ENCODE data around the gene FNIP1. TPM values are rescaled to one million over a fixed set of nuclear protein-coding genes. Genes with fewer than 3 reads are reported as not detected.

FNIP1 gene
- total RNA-seq, 4 donors from 2014 or later, result 50.2 to 64.1 (median 52.1) TPM

DNA sequence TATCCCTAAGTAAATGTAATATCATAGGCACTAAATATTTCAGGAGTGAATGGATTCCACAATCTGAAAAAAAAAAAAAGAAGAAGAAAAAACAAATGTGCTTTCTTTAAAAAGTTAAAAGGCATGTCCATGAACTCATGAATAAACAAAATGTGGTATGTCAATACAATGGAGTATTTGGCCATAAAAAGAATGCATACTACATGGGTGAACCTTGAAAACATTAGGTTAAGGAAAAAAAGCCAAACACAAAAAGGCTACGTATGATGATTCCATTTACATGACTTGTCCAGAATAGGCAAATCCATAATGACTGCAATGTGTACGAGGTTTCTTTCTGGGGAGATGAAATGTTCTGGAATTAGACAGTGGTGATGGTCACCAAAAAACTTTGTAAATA, 45.3 kb downstream of the FNIP1 start:
- TF ChIP-seq, protein P1, sequence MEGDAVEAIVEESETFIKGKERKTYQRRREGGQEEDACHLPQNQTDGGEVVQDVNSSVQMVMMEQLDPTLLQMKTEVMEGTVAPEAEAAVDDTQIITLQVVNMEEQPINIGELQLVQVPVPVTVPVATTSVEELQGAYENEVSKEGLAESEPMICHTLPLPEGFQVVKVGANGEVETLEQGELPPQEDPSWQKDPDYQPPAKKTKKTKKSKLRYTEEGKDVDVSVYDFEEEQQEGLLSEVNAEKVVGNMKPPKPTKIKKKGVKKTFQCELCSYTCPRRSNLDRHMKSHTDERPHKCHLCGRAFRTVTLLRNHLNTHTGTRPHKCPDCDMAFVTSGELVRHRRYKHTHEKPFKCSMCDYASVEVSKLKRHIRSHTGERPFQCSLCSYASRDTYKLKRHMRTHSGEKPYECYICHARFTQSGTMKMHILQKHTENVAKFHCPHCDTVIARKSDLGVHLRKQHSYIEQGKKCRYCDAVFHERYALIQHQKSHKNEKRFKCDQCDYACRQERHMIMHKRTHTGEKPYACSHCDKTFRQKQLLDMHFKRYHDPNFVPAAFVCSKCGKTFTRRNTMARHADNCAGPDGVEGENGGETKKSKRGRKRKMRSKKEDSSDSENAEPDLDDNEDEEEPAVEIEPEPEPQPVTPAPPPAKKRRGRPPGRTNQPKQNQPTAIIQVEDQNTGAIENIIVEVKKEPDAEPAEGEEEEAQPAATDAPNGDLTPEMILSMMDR (IDR thresholded peaks at IDR 0.05), result no peak
- ATAC-seq (ENCODE audit: low FRiP score), result no peak

DNA sequence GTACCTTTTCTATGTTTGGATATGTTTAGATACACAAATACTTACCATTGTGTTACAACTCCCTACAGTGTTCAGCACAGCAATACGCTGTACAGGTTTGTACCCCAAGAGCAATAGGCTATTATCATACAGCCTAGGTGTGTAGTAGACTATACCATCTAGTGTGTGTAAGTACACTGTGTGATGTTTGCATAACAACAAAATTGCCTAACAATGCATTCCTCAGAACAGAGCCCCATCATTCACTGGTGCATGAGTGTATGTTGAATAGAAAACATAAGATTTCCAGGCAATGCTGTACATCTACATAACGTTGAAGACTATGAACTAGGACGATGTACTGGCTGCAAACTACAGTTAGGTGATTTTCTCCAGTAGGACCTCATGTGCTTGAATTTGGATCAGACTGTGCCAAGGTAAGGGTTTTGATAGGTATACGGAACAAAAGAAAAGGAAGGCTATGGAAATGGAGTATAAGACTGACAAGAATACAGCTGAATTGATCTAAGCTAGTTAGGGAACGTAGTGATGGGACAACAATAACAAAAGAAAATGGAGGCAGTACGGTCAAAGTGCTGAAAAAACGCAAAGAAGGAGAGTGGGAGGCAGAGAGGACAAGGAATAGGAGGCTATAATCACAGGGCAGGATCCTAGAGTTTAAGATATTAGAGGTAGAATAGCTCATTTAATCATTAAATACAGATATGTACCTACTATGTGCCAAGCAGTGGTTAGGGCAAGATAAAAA, 46.9 kb downstream of the FNIP1 start:
- DNase-seq (ENCODE audit: low spot score) (no peak), ATAC-seq (ENCODE audit: low FRiP score) (no peak)
- TF ChIP-seq, protein P1 (IDR thresholded peaks at IDR 0.05), result no peak

More for the DNA sequence above, 45.3 kb downstream of the FNIP1 start:
- no peak for DNase-seq (ENCODE audit: low spot score)

- DNase-seq (ENCODE audit: low spot score), result no peak
- TF ChIP-seq, protein P1 (IDR thresholded peaks at IDR 0.05), result no peak
- ATAC-seq (ENCODE audit: low FRiP score), result no peak
Observed at GRCh38 chr5:131749138-131749537, 47.7 kb downstream of the FNIP1 start.

DNA sequence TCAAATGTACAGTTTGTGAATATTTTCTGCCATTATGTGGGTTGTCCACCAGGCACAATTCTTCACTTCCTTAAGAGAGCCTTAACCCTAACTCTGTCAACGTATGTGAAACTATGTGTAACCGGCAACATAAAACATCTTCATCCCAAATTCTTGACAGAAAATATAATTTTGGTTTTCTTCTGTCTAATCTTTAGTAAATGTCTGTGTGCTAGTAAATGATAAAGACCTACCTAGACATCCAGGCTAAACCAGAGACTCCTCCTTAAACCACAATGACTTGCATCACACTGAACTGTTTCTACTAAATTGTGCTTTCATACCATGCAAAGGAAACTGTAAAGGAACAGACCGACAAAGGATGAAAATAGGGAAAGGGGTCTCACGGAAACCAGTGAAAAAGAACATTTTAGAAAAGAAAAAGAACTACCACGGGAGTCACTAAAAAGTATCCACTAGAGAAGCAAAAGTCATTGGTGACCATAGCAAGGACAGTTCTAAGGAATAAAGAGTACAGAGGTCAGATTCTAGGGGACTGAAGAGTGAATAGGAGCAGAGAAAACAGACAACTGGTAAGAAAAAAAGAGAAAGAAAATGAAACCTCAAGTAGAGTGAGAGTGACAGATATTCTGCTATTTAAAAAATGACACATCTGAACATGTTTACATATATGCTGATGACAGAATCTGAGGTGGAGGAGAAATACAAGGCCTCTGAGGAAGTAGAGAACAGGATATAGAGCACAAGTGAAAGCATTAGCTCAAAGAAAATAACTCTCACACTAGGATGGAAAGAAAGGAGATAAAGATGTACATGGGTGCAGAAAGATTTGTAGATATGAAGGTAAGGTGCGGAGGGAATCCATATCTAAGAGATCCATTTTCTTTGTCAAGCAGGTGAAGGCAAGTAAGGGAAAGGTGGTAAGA, 49.4 kb downstream of the FNIP1 start:
- DNase-seq (ENCODE audit: low spot score), result no peak
- ATAC-seq (ENCODE audit: low FRiP score), result no peak
- TF ChIP-seq, protein P1 (IDR thresholded peaks at IDR 0.05), result no peak

DNA sequence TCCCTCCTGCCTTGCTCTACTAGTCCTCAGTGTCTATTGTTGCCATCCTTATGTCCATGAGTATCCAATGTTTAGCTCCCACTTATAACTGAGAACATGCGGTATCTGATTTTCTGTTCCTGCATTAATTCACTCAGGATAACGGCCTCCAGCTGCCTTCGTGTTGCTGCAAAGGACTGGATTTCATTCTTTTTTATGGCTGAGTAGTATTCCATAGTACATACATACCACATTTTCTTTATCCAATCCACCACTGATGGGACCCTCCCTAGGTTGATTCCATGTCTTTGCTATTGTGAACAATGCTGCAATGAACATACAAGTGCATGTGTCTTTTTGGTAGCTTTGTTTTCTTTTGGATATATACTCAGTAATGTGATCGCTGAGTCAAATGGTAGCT, 50.4 kb downstream of the FNIP1 start:
- no peak for DNase-seq (ENCODE audit: low spot score)
- TF ChIP-seq, protein P1 (IDR thresholded peaks at IDR 0.05), result no peak
- no peak for ATAC-seq (ENCODE audit: low FRiP score)

- DNase-seq (ENCODE audit: low spot score) (no peak), ATAC-seq (ENCODE audit: low FRiP score) (no peak)
- TF ChIP-seq, protein P1 (IDR thresholded peaks at IDR 0.05), result no peak
Observed at GRCh38 chr5:131745703-131746102, 51.1 kb downstream of the FNIP1 start.

Data from omental fat pad (tissue), 4 donors.